AG09319 (cell line): Measurements from ENCODE around the gene ANAPC2.
A peak's percentile ranks its signal among the peaks of the same experiment; 100 is the strongest.

ENCODE experiments used
- DNase-seq: peaks from one replicate; pipeline ENCODE4 v3.0.0-alpha.2; 2010; ENCODE audit warnings: low read depth; ENCODE audit errors: extremely low read depth
- CTCF ChIP-seq: IDR thresholded peaks from 2 replicates; pipeline ENCODE4 v1.5.1; 2011; ENCODE audit warnings: low read depth, mild to moderate bottlenecking, inconsistent platforms, low read length, moderate library complexity

Gene ANAPC2

GRCh38 chr9:137228968-137229896, 40.9 kb upstream of the ANAPC2 start:
- no peak for TF ChIP-seq CTCF
- no peak for DNase-seq

GRCh38 chr9:137228506-137228967, 40.2 kb upstream of the ANAPC2 start:
- no peak for TF ChIP-seq CTCF
- no peak for DNase-seq

GRCh38 chr9:137227853-137228505, 39.6 kb upstream of the ANAPC2 start:
- no peak for DNase-seq
- no peak for TF ChIP-seq CTCF

GRCh38 chr9:137227054-137227852, 38.9 kb upstream of the ANAPC2 start, which contains the start of gene RNF224:
TSS of gene RNF224 (plus strand) at chr9:137227502. CDS start at chr9:137228336, 834 bp downstream.
- TF ChIP-seq CTCF = peak; percentile 89
- DNase-seq = peak; percentile 20

GRCh38 chr9:137226338-137227053, 38.1 kb upstream of the ANAPC2 start:
- DNase-seq = no peak
- no peak for TF ChIP-seq CTCF

GRCh38 chr9:137225699-137226331, 37.5 kb upstream of the ANAPC2 start:
- DNase-seq = no peak
- no peak for TF ChIP-seq CTCF
